DMS114 treated with DMSO at 0.1 percent for 48 hours (cell line): ENCODE measurements around the gene PYHIN1.
"Not testable (repeated sequence)": the region's sequence is repeated elsewhere in the genome, so short reads cannot be mapped to it uniquely, and the experiment has no call there.

Source experiments
- DNase-seq: peaks from one replicate; lab custom pipeline; 2025; ENCODE audit not compliant: unreplicated experiment; lab: John Stamatoyannopoulos, UW

The PYHIN1 gene

GRCh38 chr1:158979229-158979628, 47.9 kb downstream of the PYHIN1 start:
- DNase-seq, result no peak

- DNase-seq, result no peak
These were observed 51.9 kb downstream of the PYHIN1 start for GRCh38 chr1:158983235-158983634.

DNA sequence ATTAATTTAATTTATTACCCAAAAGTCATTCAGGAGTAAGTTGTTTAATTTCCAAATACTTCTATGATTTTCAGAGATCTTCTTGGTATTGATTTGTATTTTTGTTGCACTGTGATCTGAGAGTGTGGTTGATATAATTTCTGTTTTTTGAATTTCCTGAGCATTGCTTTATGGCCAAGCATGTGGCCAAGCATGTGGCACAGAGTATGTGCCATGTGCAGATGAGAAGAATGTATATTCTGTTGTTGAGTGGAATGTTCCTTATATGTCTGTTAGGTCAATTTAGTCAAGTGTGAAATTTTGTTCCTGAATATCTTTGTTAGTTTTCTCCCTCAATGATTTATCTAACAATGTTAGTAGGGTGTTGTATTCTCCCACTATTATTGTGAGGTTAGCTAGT, 53.0 kb downstream of the PYHIN1 start:
- DNase-seq, result no peak

GRCh38 chr1:158989424-158989823, 58.1 kb downstream of the PYHIN1 start:
- DNase-seq, result no peak

- no peak for DNase-seq
These were observed 61.5 kb downstream of the PYHIN1 start for GRCh38 chr1:158992787-158993312.

GRCh38 chr1:158996998-158997397, 65.6 kb downstream of the PYHIN1 start:
- DNase-seq, result no peak

DNA sequence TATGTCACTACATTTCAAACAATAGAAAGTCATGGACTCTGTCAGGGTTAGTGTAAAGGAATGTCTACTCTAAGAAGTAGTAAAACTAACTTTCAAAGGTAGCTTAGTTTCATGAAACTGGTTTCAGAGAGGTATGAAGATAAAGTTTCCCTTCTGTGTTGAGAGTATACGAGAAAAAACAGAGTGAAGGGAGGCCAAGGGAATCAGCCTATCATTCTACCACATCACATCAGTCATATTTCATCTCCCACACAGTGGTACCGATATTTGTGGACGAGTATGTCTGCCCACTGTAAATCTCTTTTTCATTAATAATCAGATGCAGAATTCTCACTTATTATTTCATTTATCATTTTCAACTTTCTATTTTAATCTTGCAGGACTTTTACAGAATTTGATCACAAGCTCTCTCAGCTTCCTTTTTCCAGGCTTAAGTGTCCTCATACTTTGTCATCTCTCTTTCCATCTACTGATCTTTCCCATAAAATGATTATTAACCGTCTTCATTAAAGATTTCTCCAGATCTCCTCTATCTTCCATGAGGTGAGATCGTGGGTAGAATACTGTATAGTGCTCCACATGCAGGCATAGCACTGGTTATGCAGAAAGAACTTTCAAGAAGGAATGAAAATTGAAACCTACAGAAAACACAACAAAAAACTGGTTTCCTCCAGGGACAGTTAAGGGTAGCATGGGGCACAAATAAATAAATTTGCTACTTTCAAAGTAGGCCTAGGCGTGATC, 66.9 kb downstream of the PYHIN1 start:
- DNase-seq, result no peak

GRCh38 chr1:158998781-158999161, 67.4 kb downstream of the PYHIN1 start:
- DNase-seq, result peak; percentile 64

- DNase-seq, result no peak
These were observed 68.1 kb downstream of the PYHIN1 start for GRCh38 chr1:158999316-159000069.

DNA sequence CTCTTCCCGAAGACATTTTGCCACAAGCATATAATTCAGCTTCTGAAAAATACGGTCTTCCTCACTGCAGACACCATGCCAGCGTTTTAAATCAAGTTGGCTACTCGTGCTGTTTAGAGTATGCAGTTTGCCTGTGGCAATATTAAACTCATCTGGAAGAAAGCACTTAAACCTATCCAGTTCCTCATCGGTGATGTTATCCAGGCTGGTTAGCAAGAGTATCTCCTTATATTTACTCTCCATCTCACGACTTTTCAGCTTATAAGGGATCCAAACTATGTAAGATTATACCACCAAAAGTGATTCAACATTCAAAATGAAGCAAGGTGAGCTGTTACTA, 68.7 kb downstream of the PYHIN1 start:
- DNase-seq, result no peak

- no peak for DNase-seq
These were observed 69.3 kb downstream of the PYHIN1 start for GRCh38 chr1:159000625-159001024.

DNA sequence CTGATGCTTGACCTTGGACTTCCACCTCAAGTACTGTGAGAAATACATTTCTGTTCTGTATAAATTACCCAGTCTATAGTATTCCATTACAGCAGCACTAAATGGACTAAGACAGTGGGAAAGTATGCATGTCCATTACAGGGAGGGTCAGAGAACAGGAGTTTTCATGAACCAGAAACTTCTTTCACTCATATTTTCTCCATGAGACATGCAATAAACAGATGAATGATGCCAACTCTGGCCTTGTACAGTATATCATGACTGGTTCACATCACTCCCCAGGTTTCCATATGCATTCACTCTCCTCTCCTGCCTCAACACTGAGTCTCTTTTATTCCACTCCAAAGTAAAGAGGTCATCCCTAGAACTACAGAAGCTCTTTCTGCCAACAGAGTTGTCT, 73.8 kb downstream of the PYHIN1 start:
- DNase-seq, result no peak

DNA sequence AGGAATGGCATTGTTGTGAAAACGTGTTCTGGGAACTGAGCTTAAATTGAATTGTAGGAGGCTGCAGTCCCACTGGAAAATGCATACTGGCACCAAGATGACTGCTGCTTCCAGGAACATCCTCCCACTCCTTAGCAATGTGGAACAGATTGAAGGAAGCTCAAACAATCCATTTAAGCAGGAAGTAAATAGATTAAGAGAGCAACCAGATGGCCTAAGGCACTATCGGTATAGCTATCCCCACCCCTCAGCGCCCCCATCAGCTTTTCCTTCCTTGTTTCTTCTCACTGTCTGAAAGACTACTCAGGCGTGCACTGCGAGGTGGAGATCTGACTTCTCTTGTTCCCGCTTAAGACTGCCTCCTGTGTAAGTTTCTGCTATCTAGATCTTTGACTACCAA, 74.3 kb downstream of the PYHIN1 start:
- DNase-seq, result no peak

GRCh38 chr1:159006210-159006807, 75.0 kb downstream of the PYHIN1 start:
- not testable (repeated sequence) for DNase-seq

GRCh38 chr1:159007726-159008125, 76.4 kb downstream of the PYHIN1 start:
- no peak for DNase-seq

DNA sequence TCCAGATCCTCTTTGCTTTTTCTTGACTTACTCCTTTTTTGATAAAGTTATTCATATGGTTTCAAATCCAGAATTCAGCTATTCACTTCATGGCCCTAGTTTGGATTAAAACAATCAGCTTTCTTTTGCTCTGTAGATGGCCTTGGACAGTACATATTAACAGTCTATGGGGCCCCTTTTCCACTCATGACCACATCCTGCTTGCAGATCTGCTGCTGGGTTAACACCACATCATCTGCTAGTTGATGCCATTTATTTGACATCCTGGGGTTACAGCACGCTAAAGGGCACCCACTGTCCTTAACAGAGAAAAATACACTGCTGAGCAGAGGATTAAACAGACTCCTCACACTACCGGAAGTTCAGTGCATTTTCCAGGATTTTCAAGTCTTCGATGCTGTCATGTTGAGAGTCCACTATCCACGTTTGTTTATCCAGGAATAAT, 77.4 kb downstream of the PYHIN1 start:
- DNase-seq, result no peak

DNA sequence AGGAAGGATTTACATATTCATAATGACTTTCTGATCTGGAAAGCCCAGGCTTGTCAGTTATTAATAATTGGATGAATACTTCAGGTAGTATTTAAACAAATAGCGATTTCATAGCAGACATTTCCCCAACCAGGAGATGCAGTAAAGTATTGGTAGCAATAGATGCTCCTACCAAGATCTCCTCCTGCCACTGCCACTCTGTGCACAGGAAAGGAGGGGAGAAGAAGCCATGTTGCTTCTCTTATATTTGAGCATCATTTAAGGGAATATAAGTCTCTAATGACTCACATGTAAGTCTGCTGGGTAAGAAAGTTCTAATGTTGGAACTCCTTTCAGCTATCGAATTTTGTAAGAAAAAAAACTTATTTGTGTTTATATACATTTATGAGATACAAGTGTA, 77.9 kb downstream of the PYHIN1 start:
- DNase-seq, result no peak

- no peak for DNase-seq
These were observed 78.5 kb downstream of the PYHIN1 start, which contains the start of gene IFI16 for GRCh38 chr1:159009704-159010361. Gene IFI16, plus strand, starts transcription at chr1:159009907. Its CDS starts 4,774 bp downstream, at chr1:159014681.

DNA sequence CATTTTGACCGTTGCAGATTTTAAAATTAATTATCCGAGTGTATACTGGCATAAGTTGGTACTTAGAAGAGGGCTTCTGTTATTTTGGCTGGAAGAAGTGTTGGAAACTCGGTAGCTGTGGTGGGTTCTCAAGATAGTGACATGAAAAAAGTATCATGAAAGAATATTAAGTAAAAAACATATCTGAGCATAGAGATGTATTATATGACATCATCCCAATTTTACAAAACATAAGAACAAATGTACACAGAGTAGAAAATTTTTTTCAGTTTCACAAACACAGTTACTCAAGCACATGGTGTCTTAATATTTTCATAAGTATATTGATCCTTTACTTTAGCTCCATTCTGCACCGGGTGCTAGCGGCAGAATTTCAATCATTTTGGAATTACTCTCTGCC, 79.0 kb downstream of the PYHIN1 start:
- DNase-seq, result no peak

DNA sequence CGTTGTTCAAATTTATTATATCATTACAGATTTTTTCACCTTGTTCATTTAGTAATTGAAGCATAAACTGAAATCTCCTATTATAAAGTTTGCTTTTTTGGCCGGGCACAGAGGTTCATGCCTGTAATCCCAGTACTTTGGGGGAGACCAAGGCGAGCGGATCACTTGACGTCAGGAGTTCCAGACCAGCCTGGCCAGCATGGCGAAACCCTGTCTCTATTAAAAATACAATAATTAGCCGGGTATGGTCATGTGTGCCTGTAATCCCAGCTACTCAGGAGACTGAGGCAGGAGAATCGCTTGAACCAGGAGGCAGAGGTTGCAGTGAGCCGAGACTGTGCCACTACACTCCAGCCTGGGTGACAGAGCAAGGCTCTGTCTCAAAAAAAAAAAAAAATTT, 79.6 kb downstream of the PYHIN1 start:
- not testable (repeated sequence) for DNase-seq

- no peak for DNase-seq
These were observed 80.4 kb downstream of the PYHIN1 start for GRCh38 chr1:159011751-159012150.
